ENCODE data around the gene PRCP.

The PRCP gene

DNA sequence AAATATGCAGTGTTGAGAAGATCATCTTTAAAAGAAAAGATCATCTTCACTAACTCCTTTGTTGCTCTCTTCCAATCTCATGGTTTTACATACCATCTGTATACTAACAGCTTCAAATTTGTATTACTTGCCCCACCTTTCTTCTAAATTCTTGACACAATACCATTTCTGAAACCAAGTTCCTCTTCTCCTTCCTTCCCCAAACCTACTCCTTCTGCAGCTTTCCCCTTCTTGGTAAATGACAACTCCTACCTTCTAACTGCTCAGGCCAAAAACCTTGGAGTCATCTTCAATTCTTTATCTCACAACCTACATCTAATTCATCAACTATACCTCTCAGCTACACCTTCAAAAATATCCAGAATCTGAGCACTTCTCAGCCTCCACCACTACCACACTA lies 9.3 kb downstream of the PRCP start:
- Histone ChIP-seq H3K27ac (peak overlapping the region; percentile 98), H3K36me3 (peaks cover 8% of the 10 kb centered on the region), H3K27me3 (no peaks in the 10 kb centered on the region), H3K4me3 (ENCODE audit: low read depth in 1 of 2, low read length in 1 of 2) (peak overlapping the region; percentile 61 to 71), H3K4me1 (ENCODE audit: control insufficient read depth in 1 of 2, insufficient read depth in 1 of 2, low read depth in 1 of 2, low read length in 1 of 2) (peaks cover 76 to 81% of the 10 kb centered on the region in 2 experiments), H3K9me3 (no peaks in the 10 kb centered on the region)
- TF ChIP-seq, protein P1, sequence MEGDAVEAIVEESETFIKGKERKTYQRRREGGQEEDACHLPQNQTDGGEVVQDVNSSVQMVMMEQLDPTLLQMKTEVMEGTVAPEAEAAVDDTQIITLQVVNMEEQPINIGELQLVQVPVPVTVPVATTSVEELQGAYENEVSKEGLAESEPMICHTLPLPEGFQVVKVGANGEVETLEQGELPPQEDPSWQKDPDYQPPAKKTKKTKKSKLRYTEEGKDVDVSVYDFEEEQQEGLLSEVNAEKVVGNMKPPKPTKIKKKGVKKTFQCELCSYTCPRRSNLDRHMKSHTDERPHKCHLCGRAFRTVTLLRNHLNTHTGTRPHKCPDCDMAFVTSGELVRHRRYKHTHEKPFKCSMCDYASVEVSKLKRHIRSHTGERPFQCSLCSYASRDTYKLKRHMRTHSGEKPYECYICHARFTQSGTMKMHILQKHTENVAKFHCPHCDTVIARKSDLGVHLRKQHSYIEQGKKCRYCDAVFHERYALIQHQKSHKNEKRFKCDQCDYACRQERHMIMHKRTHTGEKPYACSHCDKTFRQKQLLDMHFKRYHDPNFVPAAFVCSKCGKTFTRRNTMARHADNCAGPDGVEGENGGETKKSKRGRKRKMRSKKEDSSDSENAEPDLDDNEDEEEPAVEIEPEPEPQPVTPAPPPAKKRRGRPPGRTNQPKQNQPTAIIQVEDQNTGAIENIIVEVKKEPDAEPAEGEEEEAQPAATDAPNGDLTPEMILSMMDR (IDR thresholded peaks at IDR 0.05) = no peak

DNA sequence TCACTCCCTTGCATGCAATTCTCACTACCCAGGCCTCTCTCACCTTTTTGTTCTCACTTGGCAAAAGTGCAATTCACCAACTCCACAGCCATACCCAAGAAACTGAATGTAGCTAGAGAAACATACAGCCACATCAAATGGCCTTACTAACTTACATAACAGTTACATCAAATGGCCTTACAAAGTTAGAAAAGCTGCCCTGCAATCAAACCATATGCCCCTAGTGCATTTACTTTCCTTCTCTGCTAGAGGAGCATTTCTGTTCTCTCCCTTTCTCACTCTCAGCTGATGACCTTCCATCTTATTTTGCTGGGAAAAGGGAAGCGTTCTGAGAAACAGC lies 10.3 kb downstream of the PRCP start:
- Histone ChIP-seq H3K4me3 (ENCODE audit: low read depth in 1 of 2, low read length in 1 of 2) (peak overlapping the region; percentile 61 to 71), H3K36me3 (peaks cover 8% of the 10 kb centered on the region), H3K4me1 (ENCODE audit: control insufficient read depth in 1 of 2, insufficient read depth in 1 of 2, low read depth in 1 of 2, low read length in 1 of 2) (peaks cover 66 to 72% of the 10 kb centered on the region in 2 experiments), H3K27me3 (no peaks in the 10 kb centered on the region), H3K27ac (peak overlapping the region; percentile 98), H3K9me3 (no peaks in the 10 kb centered on the region)
- TF ChIP-seq, protein P1 (IDR thresholded peaks at IDR 0.05) = no peak

DNA sequence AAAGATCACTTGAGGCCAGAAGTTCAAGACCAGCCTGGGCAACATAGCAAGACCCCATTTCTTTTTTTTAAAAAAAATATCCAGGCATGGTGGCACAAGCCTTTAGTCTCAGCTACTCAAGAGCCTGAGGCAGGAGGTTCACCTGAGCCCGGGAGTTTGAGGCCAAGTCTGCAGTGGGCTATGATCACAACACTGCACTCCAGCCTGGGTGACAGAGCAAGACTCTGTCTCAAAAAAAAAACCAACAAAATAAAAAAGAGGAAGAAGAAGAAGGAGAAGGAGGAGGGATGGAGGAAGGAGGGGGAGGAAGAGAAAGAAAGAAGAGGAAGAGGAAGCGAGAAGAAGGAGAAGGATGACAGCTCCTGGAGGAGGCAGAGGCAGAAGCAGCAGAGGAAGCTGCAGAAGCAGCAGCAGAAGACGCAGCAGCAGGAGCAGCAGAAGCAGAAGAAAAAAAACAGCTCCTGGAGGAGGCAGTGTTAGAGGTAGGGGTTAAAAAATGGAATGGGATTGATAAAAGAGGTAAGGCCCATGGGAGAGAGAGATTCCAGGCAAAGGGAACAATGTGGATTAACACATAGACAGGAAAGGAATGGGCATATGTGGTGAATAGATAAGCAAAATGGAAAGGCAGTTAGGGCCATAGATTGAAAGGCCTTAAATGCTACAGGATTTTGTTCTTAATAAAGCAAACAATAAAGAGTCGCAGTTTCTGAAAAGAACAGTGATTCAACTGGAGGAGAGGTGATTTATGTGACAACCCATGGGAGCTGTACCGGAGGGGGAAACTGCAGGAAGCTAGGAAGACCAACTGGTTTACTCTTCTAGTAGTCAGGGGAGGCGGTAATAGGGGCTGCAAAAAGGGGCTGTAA lies 10.9 kb downstream of the PRCP start:
- H3K27ac ChIP-seq = peak overlapping the region; percentile 98
- H3K27me3 ChIP-seq = no peaks in the 10 kb centered on the region
- no peaks in the 10 kb centered on the region for H3K9me3 ChIP-seq
- TF ChIP-seq, protein P1 (IDR thresholded peaks at IDR 0.05) = no peak
- H3K4me1 ChIP-seq (ENCODE audit: control insufficient read depth in 1 of 2, insufficient read depth in 1 of 2, low read depth in 1 of 2, low read length in 1 of 2) = peaks cover 64 to 68% of the 10 kb centered on the region in 2 experiments
- H3K4me3 ChIP-seq (ENCODE audit: low read depth in 1 of 2, low read length in 1 of 2) = peak overlapping the region; percentile 61 to 71
- peaks cover 8% of the 10 kb centered on the region for H3K36me3 ChIP-seq

DNA sequence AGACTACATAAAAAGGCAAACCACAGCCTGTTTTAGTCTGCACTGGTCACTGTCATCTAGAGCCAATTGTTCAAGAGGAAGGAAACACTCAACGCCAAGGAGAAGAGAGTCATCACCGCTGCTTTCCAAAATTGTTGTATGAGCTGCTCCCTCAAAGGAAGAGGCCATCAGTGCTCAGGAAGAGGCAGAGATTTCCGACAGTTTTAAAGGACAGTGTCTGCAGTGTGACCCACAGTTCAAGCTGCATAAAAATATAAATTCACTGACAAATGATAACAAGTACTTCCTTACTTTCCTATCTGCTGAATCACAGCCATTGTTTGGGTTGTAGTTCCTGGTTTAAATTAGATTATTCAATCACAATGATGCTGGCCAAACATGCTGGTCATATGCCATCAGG lies 16.4 kb downstream of the PRCP start:
- H3K4me1 ChIP-seq (ENCODE audit: control insufficient read depth in 1 of 2, insufficient read depth in 1 of 2, low read depth in 1 of 2, low read length in 1 of 2) = peaks cover 34% of the 10 kb centered on the region in 2 experiments
- H3K36me3 ChIP-seq = no peaks in the 10 kb centered on the region
- peak overlapping the region; percentile 78 for H3K27ac ChIP-seq
- TF ChIP-seq, protein P1 (IDR thresholded peaks at IDR 0.05) = no peak
- no peaks in the 10 kb centered on the region for H3K27me3 ChIP-seq
- H3K4me3 ChIP-seq (ENCODE audit: low read depth in 1 of 2, low read length in 1 of 2) = peak overlapping the region; percentile 2 to 28
- no peaks in the 10 kb centered on the region for H3K9me3 ChIP-seq

DNA sequence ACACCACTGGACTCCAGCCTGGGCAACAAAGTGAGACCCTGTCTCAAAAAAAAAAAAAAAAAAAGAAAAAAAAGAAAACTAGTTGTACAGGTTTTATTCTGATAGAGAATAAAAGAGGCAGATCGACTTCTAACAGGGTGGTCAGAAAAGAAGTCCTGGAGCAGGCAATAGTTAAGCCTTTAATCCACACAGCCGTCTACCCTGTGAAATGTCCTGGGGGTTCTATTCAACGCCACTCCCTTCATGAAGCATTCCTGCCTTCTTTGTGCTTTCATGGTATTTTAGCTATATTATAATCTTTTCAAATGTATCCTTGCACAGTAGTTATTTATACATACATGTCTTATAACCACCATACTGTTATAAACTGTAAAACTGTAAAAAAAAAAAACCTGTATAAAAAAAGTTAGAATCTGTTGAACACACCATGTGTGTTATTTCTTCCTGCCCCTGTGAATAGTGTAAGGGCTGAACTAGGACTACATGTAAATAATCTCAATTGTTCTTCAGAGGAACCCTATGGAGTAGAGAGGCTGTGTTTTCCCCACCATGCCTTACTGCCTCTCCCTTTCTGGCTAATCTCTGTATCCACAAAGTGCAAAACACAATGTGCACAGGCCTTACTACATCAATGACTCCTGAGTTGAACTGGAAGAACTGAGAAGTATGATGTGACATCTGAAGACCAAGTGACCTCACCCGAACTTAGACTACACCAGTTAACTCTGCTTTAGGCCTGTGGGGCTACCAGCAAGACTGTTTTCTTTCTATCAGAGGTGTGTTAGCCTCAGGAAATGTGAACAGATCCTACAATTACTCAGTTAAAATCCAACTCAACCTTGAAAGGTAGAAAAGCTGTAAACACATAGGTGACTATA lies 25.3 kb downstream of the PRCP start:
- H3K9me3 ChIP-seq = no peaks in the 10 kb centered on the region
- no peak overlapping the region for H3K4me3 ChIP-seq (ENCODE audit: low read depth in 1 of 2, low read length in 1 of 2)
- no peaks in the 10 kb centered on the region for H3K27me3 ChIP-seq
- TF ChIP-seq, protein P1 (IDR thresholded peaks at IDR 0.05) = no peak
- H3K4me1 ChIP-seq (ENCODE audit: control insufficient read depth in 1 of 2, insufficient read depth in 1 of 2, low read depth in 1 of 2, low read length in 1 of 2) = peaks cover under 1 to 9% of the 10 kb centered on the region in 2 experiments
- H3K27ac ChIP-seq = no peak overlapping the region
- no peaks in the 10 kb centered on the region for H3K36me3 ChIP-seq

All from neutrophil (primary cell).